ENCODE measurements around the gene ATP13A1.
"Not testable (repeated sequence)": the region's sequence is repeated elsewhere in the genome, so short reads cannot be mapped to it uniquely, and the experiment has no call there.

The ATP13A1 gene

DNA sequence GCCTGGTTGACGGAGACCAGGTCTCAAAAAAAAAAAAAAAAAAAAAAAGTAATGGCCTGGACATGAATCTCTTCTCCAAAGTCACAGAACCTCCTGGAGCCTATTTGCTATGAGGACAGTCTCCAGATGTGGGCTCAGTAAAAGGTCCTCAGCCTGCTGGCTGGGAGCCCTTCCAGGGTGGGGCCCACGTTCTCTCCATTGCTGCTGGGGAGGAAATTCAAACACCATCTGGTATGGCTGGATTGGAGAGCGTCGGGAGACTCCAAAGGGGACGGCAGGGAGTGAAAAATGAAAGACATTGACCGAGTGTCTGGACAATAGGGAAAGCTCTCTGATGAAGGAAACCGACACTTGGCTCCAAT lies 43.6 kb downstream of the ATP13A1 start:
- DNase-seq (ENCODE audit: low read depth in 2 of 2) = no peak

DNA sequence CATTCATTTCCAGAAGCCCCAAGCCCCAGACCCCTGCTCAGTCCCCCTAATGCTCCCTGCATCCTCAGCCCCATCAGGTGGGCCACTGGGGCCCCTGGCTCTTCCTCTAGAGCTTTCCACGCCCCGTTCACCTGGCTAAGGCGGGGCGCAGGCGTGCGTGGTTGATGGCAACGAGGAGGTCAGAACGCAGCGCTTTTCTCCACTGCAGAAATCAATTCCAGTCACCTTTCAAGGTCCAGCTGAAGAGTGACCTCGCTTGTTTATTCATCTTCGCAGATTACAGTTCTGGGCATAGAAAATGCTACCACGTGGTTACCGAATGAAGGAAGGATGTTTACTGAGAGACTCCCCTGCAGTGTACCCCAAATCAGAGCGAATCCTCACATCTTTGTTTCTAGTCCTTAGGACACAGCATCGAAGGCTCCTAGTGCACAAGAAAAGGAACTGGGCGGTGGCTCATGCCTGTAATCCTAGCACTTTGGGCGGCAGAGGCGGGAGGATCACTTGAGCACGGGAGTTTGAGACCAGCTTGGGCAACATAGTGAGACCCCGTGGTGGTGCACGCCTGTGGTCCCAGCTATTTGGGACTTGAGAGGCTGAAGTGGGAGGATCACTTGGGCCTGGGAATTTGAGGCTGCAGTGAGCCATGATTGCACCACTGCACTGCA lies 44.2 kb downstream of the ATP13A1 start:
- no peak for DNase-seq (ENCODE audit: low read depth in 2 of 2)

GRCh38 chr19:19618219-19619051 lies 45.0 kb downstream of the ATP13A1 start, which contains the start of gene PBX4:
Gene PBX4, minus strand, starts transcription at chr19:19618687. Its CDS starts 58 bp downstream, at chr19:19618629.
- DNase-seq (ENCODE audit: low read depth in 2 of 2) = peak; percentile 98

GRCh38 chr19:19615086-19615485 lies 48.4 kb downstream of the ATP13A1 start:
- DNase-seq (ENCODE audit: low read depth in 2 of 2) = peak in 1 of 2 donors; percentile 46

DNA sequence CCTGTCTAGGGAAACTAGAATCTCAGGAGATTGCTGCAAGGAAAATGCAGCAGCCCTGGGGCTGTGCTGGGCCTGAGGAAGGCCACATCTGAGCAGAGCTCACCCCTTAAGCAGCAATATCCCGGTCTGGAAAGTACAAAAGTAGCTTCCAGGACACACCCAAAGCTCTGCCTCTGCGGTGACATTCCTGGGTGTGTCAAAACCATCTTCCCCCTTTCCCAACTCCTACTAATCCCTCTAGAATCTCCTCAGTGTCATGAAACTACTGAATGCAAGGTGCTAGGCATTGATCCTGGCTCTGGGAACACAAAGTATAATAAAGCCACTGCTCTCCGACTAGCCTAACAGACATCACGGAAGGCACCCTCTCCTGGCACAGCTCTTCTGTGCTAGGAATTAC lies 50.0 kb downstream of the ATP13A1 start:
- no peak for DNase-seq (ENCODE audit: low read depth in 2 of 2)

GRCh38 chr19:19610376-19611202 lies 52.9 kb downstream of the ATP13A1 start:
- DNase-seq (ENCODE audit: low read depth in 2 of 2) = no peak

DNA sequence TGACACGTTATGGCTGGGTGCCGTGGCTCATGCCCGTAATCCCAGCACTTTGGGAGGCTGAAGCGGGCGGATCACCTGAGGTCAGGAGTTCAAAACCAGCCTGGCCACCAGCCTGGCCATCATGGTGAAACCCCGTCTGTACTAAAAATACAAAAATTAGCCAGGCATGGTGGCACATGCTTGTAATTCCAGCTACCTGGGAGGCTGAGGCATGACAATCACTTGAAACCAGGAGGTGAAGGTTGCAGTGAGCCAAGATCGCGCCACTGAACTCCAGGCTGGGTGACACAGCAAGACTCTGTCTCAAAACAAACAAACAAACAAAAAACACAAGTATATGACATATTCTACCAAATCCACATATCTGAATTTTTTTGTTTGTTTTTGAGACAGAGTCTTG lies 56.8 kb downstream of the ATP13A1 start:
- not testable (repeated sequence) for DNase-seq (ENCODE audit: low read depth in 2 of 2)

DNA sequence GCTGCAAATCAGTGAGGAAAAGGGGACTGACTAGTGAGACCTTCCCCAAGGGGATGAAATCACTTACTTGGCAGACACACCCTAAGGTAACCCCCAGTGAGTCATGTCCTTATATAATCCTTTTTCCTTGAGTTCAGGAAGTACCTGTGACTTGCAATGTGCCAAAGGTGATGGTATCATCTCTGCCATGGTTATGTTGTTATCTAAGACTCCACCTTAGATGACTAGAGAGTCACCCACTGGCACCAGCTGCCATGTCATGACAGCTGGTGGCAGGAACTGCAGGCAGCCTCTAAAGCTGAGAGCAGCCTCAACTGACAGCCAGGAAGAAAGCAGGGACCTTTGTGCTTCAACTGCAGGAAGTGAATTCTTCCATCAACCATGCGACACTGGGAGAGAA lies 57.5 kb downstream of the ATP13A1 start:
- DNase-seq (ENCODE audit: low read depth in 2 of 2) = peak in 1 of 2 donors; percentile 40

GRCh38 chr19:19602713-19603324 lies 60.7 kb downstream of the ATP13A1 start:
- DNase-seq (ENCODE audit: low read depth in 2 of 2) = no peak

GRCh38 chr19:19602136-19602712 lies 61.3 kb downstream of the ATP13A1 start:
- DNase-seq (ENCODE audit: low read depth in 2 of 2) = no peak

GRCh38 chr19:19600793-19601330 lies 62.6 kb downstream of the ATP13A1 start:
- DNase-seq (ENCODE audit: low read depth in 2 of 2) = no peak

DNA sequence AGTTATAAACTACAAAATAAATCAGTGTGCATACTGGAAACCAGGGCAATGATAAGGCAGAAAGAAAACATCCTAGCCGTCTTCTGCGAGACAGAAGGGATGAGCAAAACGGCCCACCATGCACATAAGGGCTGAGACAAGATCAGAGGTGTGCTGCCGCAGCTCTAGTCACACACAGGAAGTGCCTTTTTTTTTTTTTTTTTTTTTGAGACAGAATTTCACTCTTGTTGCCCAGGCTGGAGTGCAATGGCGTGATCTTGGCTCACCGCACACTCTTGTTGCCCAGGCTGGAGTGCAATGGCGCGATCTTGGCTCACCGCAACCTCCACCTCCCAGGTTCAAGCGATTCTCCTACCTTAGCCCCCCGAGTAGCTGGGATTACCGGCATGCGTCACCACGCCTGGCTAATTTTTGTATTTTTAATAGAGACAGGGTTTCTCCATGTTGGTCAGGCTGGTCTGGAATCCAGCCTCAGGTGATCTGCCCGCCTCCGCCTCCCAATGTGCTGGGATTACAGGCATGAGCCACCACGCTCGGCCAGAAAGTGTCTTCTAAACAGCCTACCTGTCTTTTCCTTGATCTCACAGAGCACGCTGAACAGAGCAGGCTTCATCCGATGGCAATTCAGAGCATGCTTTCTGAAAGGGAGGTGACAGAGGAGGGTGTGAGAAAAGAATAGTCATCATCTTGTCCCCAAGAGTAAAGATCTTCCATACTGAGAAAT lies 64.6 kb downstream of the ATP13A1 start:
- DNase-seq (ENCODE audit: low read depth in 2 of 2) = peak; percentile 46 to 55

- DNase-seq (ENCODE audit: low read depth in 2 of 2) = peak in 1 of 2 donors; percentile 42
Observed at GRCh38 chr19:19597809-19598306, 65.6 kb downstream of the ATP13A1 start.
